ENCODE data around the gene OR6C75.
"Not testable (repeated sequence)": the region's sequence is repeated elsewhere in the genome, so short reads cannot be mapped to it uniquely, and the experiment has no call there.

- not testable (repeated sequence) for TF ChIP-seq EZH2 (IDR thresholded peaks at IDR 0.05; ENCODE audit: low read depth, unreplicated experiment); CTCF (conservative IDR thresholded peaks at IDR 0.05; ENCODE audit: low read depth in 2 of 2); EZH2phosphoT487 (IDR thresholded peaks at IDR 0.05; ENCODE audit: unreplicated experiment); POLR2AphosphoS5 (IDR thresholded peaks at IDR 0.05; ENCODE audit: low read depth)
These were observed 51.6 kb downstream of the OR6C75 start for GRCh38 chr12:55414396-55414823.
